Measurements from ENCODE around the gene PLPP6. TPM values are rescaled to one million over a fixed set of nuclear protein-coding genes. Genes with fewer than 3 reads are reported as not detected.
A peak's percentile ranks its signal among the peaks of the same experiment; 100 is the strongest.

The PLPP6 gene
- total RNA-seq, 1 donor from 2014 or later, result 6.1 TPM

- TF ChIP-seq CTCF (IDR thresholded peaks at IDR 0.05; ENCODE audit: insufficient read depth, low read length, severe bottlenecking), result no peak
- no peak for DNase-seq (ENCODE audit: low read depth)
- Histone ChIP-seq H3K36me3 (ENCODE audit: control insufficient read depth, insufficient read depth, low read length) (no peaks in the 10 kb centered on the region), H3K27me3 (ENCODE audit: control insufficient read depth, insufficient read depth, low read length) (no peaks in the 10 kb centered on the region), H3K4me3 (ENCODE audit: low read depth, low read length) (no peak overlapping the region)
- no peak for FAIRE-seq
Observed at GRCh38 chr9:4618700-4619099, 43.4 kb upstream of the PLPP6 start.

GRCh38 chr9:4620057-4620765, 41.9 kb upstream of the PLPP6 start:
- no peak for TF ChIP-seq CTCF (IDR thresholded peaks at IDR 0.05; ENCODE audit: insufficient read depth, low read length, severe bottlenecking)
- no peaks in the 10 kb centered on the region for H3K27me3 ChIP-seq (ENCODE audit: control insufficient read depth, insufficient read depth, low read length)
- FAIRE-seq, result peak; percentile 50
- peak; percentile 36 for DNase-seq (ENCODE audit: low read depth)
- H3K36me3 ChIP-seq (ENCODE audit: control insufficient read depth, insufficient read depth, low read length), result no peaks in the 10 kb centered on the region
- no peak overlapping the region for H3K4me3 ChIP-seq (ENCODE audit: low read depth, low read length)

GRCh38 chr9:4620881-4621555, 41.1 kb upstream of the PLPP6 start:
- Histone ChIP-seq H3K4me3 (ENCODE audit: low read depth, low read length) (no peak overlapping the region), H3K27me3 (ENCODE audit: control insufficient read depth, insufficient read depth, low read length) (no peaks in the 10 kb centered on the region), H3K36me3 (ENCODE audit: control insufficient read depth, insufficient read depth, low read length) (no peaks in the 10 kb centered on the region)
- no peak for DNase-seq (ENCODE audit: low read depth)
- no peak for TF ChIP-seq CTCF (IDR thresholded peaks at IDR 0.05; ENCODE audit: insufficient read depth, low read length, severe bottlenecking)
- no peak for FAIRE-seq

- H3K36me3 ChIP-seq (ENCODE audit: control insufficient read depth, insufficient read depth, low read length), result no peaks in the 10 kb centered on the region
- FAIRE-seq, result peak; percentile 32
- H3K4me3 ChIP-seq (ENCODE audit: low read depth, low read length), result no peak overlapping the region
- H3K27me3 ChIP-seq (ENCODE audit: control insufficient read depth, insufficient read depth, low read length), result no peaks in the 10 kb centered on the region
- no peak for TF ChIP-seq CTCF (IDR thresholded peaks at IDR 0.05; ENCODE audit: insufficient read depth, low read length, severe bottlenecking)
- DNase-seq (ENCODE audit: low read depth), result no peak
Observed at GRCh38 chr9:4622016-4622415, 40.1 kb upstream of the PLPP6 start.

- Histone ChIP-seq H3K36me3 (ENCODE audit: control insufficient read depth, insufficient read depth, low read length) (no peaks in the 10 kb centered on the region), H3K4me3 (ENCODE audit: low read depth, low read length) (no peak overlapping the region), H3K27me3 (ENCODE audit: control insufficient read depth, insufficient read depth, low read length) (no peaks in the 10 kb centered on the region)
- DNase-seq (ENCODE audit: low read depth) (no peak), FAIRE-seq (no peak)
- no peak for TF ChIP-seq CTCF (IDR thresholded peaks at IDR 0.05; ENCODE audit: insufficient read depth, low read length, severe bottlenecking)
Observed at GRCh38 chr9:4630836-4631235, 31.3 kb upstream of the PLPP6 start.
